Measurements from ENCODE around the gene ARPC1A.

- TF ChIP-seq, protein P1, sequence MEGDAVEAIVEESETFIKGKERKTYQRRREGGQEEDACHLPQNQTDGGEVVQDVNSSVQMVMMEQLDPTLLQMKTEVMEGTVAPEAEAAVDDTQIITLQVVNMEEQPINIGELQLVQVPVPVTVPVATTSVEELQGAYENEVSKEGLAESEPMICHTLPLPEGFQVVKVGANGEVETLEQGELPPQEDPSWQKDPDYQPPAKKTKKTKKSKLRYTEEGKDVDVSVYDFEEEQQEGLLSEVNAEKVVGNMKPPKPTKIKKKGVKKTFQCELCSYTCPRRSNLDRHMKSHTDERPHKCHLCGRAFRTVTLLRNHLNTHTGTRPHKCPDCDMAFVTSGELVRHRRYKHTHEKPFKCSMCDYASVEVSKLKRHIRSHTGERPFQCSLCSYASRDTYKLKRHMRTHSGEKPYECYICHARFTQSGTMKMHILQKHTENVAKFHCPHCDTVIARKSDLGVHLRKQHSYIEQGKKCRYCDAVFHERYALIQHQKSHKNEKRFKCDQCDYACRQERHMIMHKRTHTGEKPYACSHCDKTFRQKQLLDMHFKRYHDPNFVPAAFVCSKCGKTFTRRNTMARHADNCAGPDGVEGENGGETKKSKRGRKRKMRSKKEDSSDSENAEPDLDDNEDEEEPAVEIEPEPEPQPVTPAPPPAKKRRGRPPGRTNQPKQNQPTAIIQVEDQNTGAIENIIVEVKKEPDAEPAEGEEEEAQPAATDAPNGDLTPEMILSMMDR (conservative IDR thresholded peaks at IDR 0.05; ENCODE audit: low read depth, low read length) = no peak
- TF ChIP-seq EZH2 (IDR thresholded peaks at IDR 0.05; ENCODE audit: low read length, unreplicated experiment) = no peak
Measured at GRCh38 chr7:99326408-99326782, 697 bp downstream of the ARPC1A start.
